Peyer's patch (tissue), 4 donors: ENCODE data around the gene CHST11. TPM values are rescaled to one million over a fixed set of nuclear protein-coding genes. Genes with fewer than 3 reads are reported as not detected.

Experiments
- DNase-seq, 3 donors: peaks; one replicate each; pipeline ENCODE4 v3.0.0-alpha.2; 2017 to 2019
- H3K27ac ChIP-seq, 4 donors: fragments of 200-600 bp; sonication (generic); one replicate each; pipeline ENCODE4 v1.5.1; 2016 to 2019
- H3K27me3 ChIP-seq, 2 donors: fragments of 200-600 bp; sonication (generic); one replicate each; pipeline ENCODE4 v1.5.1; 2019
- H3K36me3 ChIP-seq, 3 donors: fragments of 200-600 bp; sonication (generic); one replicate each; pipeline ENCODE4 v1.5.1; 2016 to 2019
- H3K4me1 ChIP-seq, 4 donors: fragments of 200-600 bp; sonication (generic); one replicate each; pipeline ENCODE4 v1.5.1; 2016 to 2019
- H3K4me3 ChIP-seq, 4 donors: fragments of 200-600 bp; sonication (generic); 1 replicate in 3 of 4; 2 replicates in 1 of 4; pipeline ENCODE4 v1.5.1; 2016 to 2019; ENCODE audit warnings: mild to moderate bottlenecking in 1 of 4
- H3K9me3 ChIP-seq, 4 donors: fragments of 200-600 bp; sonication (generic); one replicate each; pipeline ENCODE4 v1.5.1; 2016 to 2019; ENCODE audit warnings: mild to moderate bottlenecking in 1 of 4
- POLR2A ChIP-seq, 2 donors: fragments of 450-650 bp; IDR thresholded peaks; one replicate each; pipeline ENCODE4 v1.5.1; 2017; ENCODE audit warnings: antibody characterized with exemption in 2 of 2, mild to moderate bottlenecking in 2 of 2, moderate library complexity in 2 of 2
- total RNA-seq, 4 donors: library from RNA; depleted of rRNA; stranded (reverse); fragments of >200 nt; gene quantifications; one replicate each; pipeline ENCODE4 v1.1.0, GENCODE V29; 2016
- TF ChIP-seq, protein P1 (sequence below), 6 experiments: fragments of 450-650 bp in 4 of 6; fragments of 200-600 bp in 2 of 6; sonication (generic) in 1 of 6; IDR thresholded peaks; one replicate each; pipeline ENCODE4 v1.5.1; 2017 to 2019; ENCODE audit warnings: antibody characterized with exemption in 6 of 6, mild to moderate bottlenecking in 3 of 6, moderate library complexity in 1 of 6

CHST11 gene
- total RNA-seq, 4 donors from 2014 or later, result 9.9 to 119 (median 15.6) TPM

- H3K4me3 ChIP-seq, result no peak overlapping the region
- no peaks in the 10 kb centered on the region for H3K4me1 ChIP-seq
- no peaks in the 10 kb centered on the region for H3K9me3 ChIP-seq
- DNase-seq, result no peak
- TF ChIP-seq POLR2A (IDR thresholded peaks at IDR 0.05), result no peak
- TF ChIP-seq, protein P1, sequence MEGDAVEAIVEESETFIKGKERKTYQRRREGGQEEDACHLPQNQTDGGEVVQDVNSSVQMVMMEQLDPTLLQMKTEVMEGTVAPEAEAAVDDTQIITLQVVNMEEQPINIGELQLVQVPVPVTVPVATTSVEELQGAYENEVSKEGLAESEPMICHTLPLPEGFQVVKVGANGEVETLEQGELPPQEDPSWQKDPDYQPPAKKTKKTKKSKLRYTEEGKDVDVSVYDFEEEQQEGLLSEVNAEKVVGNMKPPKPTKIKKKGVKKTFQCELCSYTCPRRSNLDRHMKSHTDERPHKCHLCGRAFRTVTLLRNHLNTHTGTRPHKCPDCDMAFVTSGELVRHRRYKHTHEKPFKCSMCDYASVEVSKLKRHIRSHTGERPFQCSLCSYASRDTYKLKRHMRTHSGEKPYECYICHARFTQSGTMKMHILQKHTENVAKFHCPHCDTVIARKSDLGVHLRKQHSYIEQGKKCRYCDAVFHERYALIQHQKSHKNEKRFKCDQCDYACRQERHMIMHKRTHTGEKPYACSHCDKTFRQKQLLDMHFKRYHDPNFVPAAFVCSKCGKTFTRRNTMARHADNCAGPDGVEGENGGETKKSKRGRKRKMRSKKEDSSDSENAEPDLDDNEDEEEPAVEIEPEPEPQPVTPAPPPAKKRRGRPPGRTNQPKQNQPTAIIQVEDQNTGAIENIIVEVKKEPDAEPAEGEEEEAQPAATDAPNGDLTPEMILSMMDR (IDR thresholded peaks at IDR 0.05), result no peak
- no peaks in the 10 kb centered on the region for H3K36me3 ChIP-seq
- H3K27me3 ChIP-seq, result no peaks in the 10 kb centered on the region
- no peak overlapping the region for H3K27ac ChIP-seq
These were observed 33.5 kb upstream of the CHST11 start for GRCh38 chr12:104423273-104423672.

DNA sequence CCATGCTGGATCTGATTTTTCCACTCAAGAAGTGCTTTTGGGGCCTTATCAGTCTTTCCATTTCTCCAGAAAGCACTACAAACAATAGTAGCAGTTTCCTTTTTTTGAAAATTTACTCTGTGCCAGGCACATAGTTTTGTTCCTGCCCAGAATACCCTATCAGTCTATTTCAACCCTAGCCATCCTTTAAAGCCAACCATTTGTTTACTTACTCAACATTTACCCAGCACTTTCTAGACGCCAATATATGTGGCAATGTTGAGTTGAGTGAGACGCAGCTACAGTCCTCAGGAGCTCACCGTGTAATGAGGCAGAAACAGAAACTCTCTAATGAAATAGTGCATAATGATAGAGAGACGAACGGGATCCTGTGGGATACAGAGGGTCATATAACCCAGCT lies 32.9 kb upstream of the CHST11 start:
- TF ChIP-seq POLR2A (IDR thresholded peaks at IDR 0.05), result no peak
- TF ChIP-seq, protein P1 (IDR thresholded peaks at IDR 0.05), result no peak
- H3K9me3 ChIP-seq, result no peaks in the 10 kb centered on the region
- H3K4me1 ChIP-seq, result no peaks in the 10 kb centered on the region
- no peak overlapping the region for H3K27ac ChIP-seq
- DNase-seq, result no peak
- H3K27me3 ChIP-seq, result no peaks in the 10 kb centered on the region
- no peak overlapping the region for H3K4me3 ChIP-seq
- no peaks in the 10 kb centered on the region for H3K36me3 ChIP-seq

GRCh38 chr12:104424955-104425354 lies 31.8 kb upstream of the CHST11 start:
- H3K27me3 ChIP-seq, result no peaks in the 10 kb centered on the region
- TF ChIP-seq, protein P1 (IDR thresholded peaks at IDR 0.05), result no peak
- TF ChIP-seq POLR2A (IDR thresholded peaks at IDR 0.05), result no peak
- H3K4me3 ChIP-seq, result no peak overlapping the region
- DNase-seq, result no peak
- H3K27ac ChIP-seq, result no peak overlapping the region
- no peaks in the 10 kb centered on the region for H3K4me1 ChIP-seq
- no peaks in the 10 kb centered on the region for H3K36me3 ChIP-seq
- H3K9me3 ChIP-seq, result no peaks in the 10 kb centered on the region

- H3K4me1 ChIP-seq, result no peaks in the 10 kb centered on the region
- no peaks in the 10 kb centered on the region for H3K36me3 ChIP-seq
- no peak overlapping the region for H3K27ac ChIP-seq
- H3K4me3 ChIP-seq, result no peak overlapping the region
- H3K9me3 ChIP-seq, result no peaks in the 10 kb centered on the region
- no peak for DNase-seq
- no peak for TF ChIP-seq POLR2A (IDR thresholded peaks at IDR 0.05)
- TF ChIP-seq, protein P1 (IDR thresholded peaks at IDR 0.05), result no peak
- no peaks in the 10 kb centered on the region for H3K27me3 ChIP-seq
These were observed 31.1 kb upstream of the CHST11 start for GRCh38 chr12:104425614-104426013.

DNA sequence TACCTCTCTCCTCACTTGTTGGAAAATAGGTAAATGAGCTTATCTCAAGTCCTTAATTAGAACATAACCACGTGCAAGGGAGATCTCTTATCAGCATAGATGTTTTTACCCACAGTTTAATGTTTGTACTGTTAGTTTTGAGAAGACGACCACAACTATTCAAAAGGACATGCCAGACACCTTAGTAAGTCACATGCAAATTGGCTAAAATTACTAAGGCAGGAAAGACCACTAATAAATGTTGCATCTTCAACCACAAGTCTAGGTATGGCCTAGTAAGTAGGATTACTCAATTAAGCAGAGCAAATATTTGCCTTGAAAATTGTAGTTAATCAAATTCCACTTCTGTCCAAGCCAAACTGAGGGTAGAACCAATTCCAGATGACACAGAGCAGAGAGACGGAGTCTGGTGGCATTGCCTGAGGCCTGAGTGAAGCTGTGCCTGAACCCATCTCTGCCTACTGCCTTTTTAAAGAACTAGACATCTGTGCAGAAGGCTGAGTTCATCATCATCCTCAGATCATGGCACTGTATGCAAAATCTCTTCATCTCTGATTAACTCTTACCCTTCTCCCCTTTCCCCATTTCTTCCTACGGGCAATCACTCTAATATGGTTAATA lies 29.7 kb upstream of the CHST11 start:
- Histone ChIP-seq H3K27ac (no peak overlapping the region), H3K4me3 (no peak overlapping the region), H3K9me3 (no peaks in the 10 kb centered on the region), H3K4me1 (no peaks in the 10 kb centered on the region), H3K27me3 (no peaks in the 10 kb centered on the region), H3K36me3 (no peaks in the 10 kb centered on the region)
- no peak for TF ChIP-seq POLR2A (IDR thresholded peaks at IDR 0.05)
- TF ChIP-seq, protein P1 (IDR thresholded peaks at IDR 0.05), result no peak
- no peak for DNase-seq

DNA sequence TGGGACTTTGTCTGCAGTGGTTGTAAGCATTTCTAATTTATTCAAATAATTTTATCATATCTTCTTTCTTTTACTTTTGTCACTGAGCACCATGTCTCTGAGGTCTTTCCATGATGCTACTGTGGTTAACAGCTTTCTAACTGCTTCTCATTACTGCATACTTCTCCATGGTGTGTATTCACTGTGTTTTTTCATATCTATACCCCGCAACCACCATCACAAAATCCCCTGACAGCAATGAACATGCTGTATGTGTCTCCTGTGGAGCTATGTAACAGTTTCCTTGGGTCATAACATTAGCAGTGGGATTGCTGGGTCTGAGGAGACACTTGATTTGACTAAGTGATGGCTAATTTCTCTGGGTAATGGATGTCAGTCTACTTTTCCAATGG lies 29.2 kb upstream of the CHST11 start:
- no peak for TF ChIP-seq POLR2A (IDR thresholded peaks at IDR 0.05)
- TF ChIP-seq, protein P1 (IDR thresholded peaks at IDR 0.05), result no peak
- Histone ChIP-seq H3K4me3 (no peak overlapping the region), H3K9me3 (no peaks in the 10 kb centered on the region), H3K4me1 (no peaks in the 10 kb centered on the region), H3K27ac (no peak overlapping the region), H3K36me3 (no peaks in the 10 kb centered on the region), H3K27me3 (no peaks in the 10 kb centered on the region)
- no peak for DNase-seq
